AG08396 (cell line): ENCODE results near the gene NKAP.
"Not testable (repeated sequence)": the region's sequence is repeated elsewhere in the genome, so short reads cannot be mapped to it uniquely, and the experiment has no call there.

Experiments
- DNase-seq: peaks from one replicate; pipeline ENCODE4 v3.0.0; 2012; ENCODE audit warnings: low spot score, mixed read lengths

NKAP gene

DNA sequence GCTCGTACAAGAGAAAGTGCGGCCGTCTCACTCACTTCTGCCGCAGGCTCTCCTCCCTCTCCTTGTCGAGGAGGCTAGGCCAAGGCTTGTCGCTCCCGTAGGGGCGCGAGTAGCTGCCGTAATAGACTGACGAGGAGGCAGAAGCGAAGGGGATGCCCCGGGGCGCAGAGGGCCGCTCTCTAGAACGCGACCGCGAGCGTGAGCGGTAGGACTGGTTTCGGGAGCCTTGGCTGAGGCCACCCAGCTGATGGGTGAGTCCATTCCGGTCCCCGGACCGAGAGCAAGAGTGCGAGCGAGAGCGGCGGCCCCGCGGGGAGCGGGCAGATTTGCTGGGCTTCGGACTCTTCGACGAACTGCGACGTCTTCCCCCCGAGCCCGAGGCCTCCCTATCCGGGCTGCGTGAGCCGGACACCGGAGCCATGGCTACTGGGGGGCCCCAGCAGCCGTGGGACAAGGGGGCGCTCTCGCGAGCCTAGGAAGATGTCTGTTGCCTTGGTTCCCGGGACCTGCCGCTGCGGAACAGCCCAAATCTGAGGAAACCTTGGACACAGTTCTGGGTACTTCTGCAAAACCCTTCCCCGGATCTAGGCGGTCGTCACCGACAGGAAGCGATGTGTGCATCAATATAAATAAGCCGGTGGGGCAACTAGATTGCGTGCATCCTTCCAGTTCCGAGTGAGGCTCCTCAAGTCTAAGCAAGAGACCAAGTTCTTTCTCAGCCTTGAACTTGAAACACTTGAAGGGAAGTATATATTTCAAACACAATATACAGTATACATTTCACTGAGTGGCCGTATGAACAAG is at the start of gene NKAP:
Gene NKAP, minus strand, starts transcription at position 567 of the 804 bp plus-strand sequence. Its CDS starts 146 bp downstream, at position 421.
- DNase-seq: peak; percentile 81

GRCh38 chrX:119991005-119991787 is 47.6 kb upstream of the NKAP start:
- DNase-seq: no peak

DNA sequence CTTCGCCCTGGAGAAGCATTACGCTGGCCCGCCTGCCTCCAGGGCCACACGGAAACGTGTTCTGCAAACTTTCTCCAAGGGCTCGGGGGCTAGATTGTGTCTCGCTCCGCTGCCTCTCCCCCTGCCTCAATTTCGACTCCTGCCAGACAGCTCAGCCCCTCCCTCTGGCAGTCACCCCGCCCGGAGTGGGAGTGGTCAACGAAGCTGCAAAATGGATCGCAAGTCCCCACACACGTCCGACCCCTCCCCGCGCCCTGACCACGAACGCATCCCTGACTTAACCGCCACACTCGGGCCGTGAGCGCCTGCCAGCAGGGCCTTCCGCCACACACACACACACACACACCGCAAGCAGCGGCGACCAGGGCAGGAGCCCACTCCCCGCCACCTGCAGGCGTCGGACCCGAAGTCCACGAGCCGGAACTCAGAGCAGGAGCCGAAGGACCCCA is 47.0 kb upstream of the NKAP start:
- DNase-seq: no peak

- DNase-seq: no peak
These were observed 46.5 kb upstream of the NKAP start for GRCh38 chrX:119989905-119990555.

DNA sequence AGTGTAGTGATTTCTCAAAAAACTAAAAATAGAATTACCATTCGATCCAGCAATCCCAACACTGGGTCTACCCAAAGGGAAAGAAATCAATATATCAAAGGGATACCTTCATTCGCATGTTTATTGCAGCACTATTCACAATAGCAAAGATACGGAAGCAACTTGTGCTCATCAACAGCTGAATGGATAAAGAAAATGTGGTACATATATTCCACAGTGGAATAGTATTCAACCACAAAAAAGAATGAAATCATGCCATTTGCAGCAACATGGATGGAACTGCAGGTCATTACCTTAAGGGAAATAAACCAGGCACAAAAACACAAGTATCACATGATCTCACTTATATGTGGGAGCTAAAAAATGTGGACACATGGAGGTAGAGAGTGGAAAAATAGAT is 42.7 kb upstream of the NKAP start:
- no peak for DNase-seq

DNA sequence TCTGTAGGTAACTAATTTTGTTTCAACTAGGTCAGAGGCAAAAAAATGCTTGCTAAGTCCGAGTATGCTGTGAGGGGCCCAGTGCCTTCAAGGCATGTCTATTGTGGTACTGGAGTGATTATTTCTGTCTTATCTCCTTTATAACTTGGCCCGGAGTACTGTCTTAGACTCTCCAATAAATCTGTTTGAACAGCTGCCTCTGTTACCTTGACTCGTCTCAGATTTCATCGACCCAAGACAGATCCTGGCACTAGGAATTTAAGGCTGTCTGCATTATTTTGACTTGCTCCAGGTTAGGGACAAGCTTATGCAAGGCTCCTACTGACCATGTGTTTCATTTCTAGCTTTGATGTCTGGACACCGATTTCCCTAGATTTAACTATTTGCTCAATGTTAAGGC is 41.1 kb upstream of the NKAP start:
- DNase-seq: no peak

GRCh38 chrX:119983494-119983893 is 39.9 kb upstream of the NKAP start:
- no peak for DNase-seq

DNA sequence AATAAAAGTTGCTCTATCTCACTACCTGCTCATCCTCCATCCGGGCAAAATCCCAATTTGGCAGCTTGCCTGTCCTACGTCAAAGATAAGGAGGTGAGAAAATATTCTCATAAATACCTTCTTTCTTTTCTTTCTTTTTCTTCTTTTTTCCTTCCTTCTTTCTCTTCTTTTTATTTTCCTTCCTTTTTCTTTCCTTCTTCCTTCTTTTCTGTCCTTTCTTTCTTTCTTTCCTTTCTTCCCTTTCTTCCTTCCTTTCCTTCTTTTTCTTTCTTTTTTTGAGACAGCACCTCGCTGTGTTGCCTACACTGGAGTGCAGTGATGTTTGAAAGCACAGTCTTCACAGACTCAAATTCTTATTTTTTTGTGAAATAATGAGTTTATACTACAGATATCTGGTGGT is 38.6 kb upstream of the NKAP start:
- no peak for DNase-seq

DNA sequence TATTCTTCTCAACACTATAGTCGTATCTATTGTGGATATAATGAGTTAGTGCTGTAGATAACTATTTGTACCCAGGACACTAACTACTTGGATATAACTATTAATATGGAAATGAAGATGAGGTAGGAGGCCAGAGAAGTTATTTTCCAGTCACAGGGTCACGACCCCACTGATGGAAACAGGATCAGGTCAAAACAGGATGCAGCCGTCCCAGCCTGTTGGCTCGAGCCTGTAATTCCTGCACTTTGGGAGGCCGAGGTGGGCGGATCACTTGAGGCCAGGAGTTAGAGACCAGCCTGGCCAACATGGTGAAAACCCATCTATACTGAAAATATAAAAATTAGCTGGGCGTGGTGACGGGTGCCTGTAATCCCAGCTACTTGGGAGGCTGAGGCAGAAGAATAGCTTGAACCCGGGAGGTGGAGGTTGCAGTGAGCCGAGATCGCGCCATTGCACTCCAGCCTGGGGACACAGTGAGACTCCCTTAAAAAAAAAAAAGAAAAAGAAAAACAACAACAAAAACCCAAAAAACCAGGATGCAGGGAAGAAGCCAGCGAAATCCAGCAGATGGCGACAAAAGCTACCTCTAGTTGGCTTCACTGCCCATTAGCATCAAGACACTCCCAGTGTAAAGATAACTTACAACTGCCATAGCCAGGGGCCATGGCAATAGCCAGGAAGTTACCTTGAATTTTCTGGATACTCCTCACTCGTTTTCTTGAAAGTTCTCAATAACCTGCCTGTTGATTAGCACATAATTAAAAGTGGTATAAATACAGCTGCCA is 37.9 kb upstream of the NKAP start:
- DNase-seq: peak; percentile 32

DNA sequence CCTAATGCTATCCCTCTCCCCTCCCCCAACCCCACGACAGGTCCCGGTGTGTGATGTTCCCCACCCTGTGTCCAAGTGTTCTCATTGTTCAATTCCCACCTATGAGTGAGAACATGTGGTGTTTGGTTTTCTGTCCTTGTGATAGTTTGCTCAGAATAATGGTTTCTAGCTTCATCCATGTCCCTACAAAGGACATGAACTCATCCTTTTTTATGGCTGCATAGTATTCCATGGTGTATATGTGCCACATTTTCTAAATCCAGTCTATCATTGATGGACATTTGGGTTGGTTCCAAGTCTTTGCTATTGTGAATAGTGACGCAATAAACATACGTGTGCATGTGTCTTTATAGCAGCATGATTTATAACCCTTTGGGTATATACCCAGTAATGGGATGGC is 33.6 kb upstream of the NKAP start:
- DNase-seq: not testable (repeated sequence)

DNA sequence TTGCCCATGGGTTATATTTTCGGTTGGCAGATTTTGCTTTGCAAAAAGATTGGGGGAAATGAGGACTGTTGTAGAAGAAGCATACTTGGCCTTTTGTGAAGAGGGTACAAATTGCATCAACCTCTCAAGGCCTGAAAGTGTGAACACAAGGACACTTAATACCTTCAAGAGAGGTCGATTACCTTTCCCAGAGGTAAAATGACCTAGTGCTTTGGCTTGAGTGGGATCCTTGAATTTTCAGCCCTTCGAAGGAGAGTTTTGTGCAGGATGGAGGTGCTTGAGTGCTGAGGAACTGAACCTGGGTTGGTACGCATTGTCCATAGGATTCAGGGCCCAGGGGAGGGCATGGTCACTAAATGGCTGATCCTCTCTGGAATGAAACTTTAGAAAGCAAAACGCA is 27.6 kb upstream of the NKAP start:
- no peak for DNase-seq

GRCh38 chrX:119970574-119970973 is 27.0 kb upstream of the NKAP start:
- no peak for DNase-seq

- not testable (repeated sequence) for DNase-seq
These were observed 23.3 kb upstream of the NKAP start for GRCh38 chrX:119966837-119967236.

DNA sequence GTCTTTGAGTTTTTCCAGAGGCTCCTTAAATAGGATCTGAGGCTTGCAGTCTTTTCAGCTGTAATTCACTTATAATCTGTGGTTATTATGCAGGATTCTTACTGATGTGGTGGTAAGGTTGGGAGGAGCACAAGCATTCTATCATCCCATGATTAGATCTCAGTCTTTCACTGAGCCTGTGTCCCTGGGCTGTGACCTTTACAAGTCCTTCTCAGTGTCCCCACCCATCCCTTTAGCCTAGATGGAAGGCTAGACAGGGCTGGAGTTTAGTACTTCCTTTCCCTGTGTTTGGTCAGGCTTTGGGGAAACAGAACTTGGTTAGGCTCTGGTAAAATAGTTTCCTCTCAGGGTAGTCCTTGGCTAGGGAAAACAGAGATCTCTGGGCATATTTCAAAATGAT is 17.1 kb upstream of the NKAP start:
- DNase-seq: no peak

- not testable (repeated sequence) for DNase-seq
These were observed 12.4 kb upstream of the NKAP start for GRCh38 chrX:119955807-119956570.

DNA sequence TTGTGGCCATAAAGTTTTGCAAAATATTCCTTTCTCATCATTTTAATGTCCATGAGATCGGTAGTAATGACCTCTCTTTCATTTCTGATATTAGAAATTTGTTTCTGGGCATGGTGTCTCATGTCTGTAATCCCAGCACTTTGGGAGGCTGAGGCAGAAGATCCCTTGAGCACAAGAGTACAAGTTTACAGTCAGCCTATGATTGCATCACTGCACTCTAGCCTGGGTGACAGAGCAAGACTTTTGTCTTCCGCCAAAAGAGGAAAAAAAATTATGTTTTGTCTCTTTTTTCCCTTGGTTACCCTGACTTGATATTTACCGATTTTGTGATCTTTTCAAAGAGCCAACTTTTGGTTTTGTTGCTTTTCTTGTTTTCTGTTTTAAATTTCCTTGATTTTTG is 10.8 kb upstream of the NKAP start:
- no peak for DNase-seq

- DNase-seq: no peak
These were observed 4.8 kb upstream of the NKAP start for GRCh38 chrX:119948381-119948780.

- DNase-seq: no peak
These were observed 1.9 kb upstream of the NKAP start for GRCh38 chrX:119945481-119945880.

DNA sequence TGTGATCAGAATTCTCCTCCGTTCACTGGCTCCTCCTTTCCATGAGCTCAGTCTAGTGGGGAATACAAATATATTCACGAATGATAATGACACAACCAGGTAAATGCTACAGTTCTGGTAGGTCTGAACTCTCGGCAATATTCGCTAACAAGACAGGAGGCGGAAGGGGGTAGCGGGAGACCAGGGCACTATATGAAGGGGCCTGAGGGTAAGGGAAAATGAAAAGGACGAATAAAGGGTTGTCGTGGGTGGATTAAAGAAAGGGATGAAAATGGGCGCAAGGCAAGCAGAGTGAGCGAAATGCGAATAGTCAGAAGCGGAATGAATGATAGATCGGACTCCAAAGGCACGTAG is 743 bp downstream of the NKAP start:
- peak; percentile 8 for DNase-seq

- no peak for DNase-seq
These were observed 1.3 kb downstream of the NKAP start for GRCh38 chrX:119942173-119942819.

DNA sequence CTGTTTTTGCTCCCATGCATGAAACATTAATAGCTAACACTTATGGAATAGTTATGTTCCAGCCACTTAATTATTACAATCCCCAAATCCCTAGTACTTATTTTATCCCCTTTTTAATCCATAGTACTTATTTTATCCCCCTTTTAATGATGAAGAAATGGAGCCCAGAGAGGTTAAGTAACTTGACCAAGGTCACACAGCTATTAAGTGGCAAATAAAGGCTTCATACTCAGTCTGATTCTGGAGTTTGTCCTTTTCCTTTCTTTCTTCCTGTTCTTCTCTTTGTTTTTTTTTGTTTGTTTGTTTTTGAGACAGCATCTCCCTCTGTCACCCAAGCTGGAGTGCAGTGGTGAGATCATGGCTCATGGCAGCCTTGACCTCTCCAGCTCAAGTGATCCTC is 2.2 kb downstream of the NKAP start:
- no peak for DNase-seq
